Measurements from ENCODE around the gene SLC18B1.
A peak's percentile ranks its signal among the peaks of the same experiment; 100 is the strongest.
"Not testable (repeated sequence)": the region's sequence is repeated elsewhere in the genome, so short reads cannot be mapped to it uniquely, and the experiment has no call there.

SLC18B1 gene

DNA sequence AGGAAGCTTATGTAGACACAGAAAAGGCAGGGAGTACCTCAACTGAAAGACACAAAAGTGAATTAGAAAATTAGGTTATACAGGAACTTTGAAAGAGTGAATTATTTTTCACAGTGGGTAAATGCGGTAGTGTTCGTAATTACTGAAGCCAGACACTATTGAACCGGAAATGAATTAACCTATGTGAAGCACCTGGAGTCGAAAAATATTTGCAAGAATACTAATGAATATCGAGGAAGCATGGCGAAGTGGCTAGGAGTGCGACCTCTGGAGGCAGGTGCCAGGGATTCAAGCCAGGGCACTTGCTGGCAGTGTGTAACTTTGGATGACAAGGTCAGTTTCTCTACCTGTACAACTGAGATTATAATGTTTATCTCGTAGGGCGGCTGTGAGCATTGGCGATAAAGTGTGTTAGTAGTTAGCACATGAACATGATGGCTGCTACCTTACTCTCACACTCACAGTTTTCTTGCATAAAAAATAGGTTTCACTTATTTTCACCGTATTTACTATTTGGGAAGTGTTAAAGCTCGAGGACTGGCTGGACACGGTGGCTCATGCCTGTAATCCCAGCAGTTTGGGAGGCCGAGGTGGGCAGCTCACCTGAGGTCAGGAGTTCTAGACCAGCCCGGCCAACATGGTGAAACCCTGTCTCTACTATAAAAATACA, 567 bp upstream of the SLC18B1 start:
- DNase-seq = peak in 1 of 2 experiments; percentile 24

- DNase-seq = no peak
Measured at GRCh38 chr6:132795461-132795860, 3.0 kb downstream of the SLC18B1 start.

- DNase-seq = no peak
Measured at GRCh38 chr6:132792510-132792909, 5.9 kb downstream of the SLC18B1 start.

DNA sequence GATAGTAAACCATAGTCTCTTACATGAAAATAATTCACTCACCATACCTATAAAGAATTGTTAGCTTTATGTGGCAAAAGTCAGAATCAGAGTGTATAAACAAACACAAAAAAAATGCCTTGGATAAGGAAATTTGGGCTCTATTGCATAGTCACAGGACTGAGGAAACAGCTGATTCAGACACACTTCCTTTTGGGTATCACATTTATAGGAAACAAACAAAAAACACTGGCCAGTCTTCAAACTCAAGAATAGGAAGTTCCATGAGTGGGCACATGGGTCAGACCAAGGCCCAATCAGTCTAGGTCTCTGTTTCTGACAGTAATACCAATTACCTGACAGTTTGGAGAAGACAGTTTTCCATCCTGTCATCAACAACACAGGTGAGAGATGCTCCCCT, 8.0 kb downstream of the SLC18B1 start:
- no peak for DNase-seq

DNA sequence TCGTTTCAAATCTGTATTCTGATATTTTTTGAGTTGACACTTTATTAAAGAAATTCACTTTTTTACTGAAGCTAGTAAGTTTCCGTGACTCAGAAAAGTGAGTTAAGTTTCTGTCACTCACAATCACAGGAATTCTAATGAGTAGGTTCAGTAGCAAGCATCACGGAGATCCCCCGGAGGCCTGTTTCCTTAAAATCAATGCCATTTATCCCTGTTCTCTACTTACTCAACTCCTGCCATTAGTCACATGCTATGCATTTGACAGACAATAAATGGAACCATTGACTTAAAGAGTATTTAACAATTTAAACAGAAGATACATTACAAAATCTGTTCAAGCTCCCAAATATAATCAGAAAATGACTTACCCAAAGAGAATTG, 9.1 kb downstream of the SLC18B1 start:
- no peak for DNase-seq

DNA sequence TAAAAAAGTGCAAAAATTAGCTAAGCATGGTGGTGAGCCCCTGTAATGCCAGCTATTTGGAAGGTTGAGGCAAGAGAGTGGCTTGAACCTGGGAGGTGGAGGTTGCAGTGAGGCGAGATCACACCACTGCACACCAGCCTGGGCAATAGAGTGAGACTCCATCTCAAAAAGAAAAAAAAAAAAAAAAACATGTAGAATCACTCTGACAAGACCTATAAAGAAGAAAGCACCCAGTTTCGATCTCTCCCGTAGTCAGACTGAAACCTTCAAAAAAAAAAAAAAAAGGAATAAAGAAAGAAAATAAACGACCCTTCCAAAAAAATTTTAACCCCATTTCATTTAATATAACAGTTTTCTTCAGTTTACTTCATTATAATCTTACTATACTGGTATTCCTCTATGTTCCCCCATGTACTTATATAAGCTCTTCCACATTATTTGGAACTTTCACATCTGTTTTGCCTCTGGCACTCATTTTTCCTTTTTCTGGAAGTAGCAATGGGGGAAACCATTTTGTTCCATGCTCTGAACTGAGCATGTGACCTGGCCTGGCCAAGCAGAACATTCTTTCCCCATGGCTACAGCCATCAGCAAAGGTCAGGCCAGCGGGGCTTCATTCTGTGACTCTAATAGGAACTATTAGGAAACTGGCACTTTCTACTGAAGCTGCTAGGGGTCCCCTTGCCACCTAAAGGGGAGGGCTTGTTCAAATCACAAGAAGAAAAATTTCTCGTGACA, 9.6 kb downstream of the SLC18B1 start:
- DNase-seq = no peak

DNA sequence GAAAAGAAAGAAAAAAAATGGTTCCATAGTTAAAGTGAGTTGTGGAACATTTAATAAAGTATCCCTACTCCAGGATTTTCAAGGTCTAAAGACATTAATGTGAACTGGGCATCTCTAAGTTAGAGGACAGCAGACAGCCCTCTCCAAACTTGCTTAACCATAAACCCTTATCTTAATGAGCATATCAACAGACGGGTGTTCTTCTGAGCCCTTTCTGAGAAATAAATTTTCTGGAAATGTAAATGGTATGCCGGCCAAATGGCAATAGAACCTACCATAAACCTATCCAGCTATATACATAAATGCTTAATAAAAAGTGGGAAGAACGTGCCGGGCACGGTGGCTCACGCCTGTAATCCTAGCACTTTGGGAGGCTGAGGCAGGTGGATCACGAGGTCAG, 12.5 kb downstream of the SLC18B1 start:
- no peak for DNase-seq

DNA sequence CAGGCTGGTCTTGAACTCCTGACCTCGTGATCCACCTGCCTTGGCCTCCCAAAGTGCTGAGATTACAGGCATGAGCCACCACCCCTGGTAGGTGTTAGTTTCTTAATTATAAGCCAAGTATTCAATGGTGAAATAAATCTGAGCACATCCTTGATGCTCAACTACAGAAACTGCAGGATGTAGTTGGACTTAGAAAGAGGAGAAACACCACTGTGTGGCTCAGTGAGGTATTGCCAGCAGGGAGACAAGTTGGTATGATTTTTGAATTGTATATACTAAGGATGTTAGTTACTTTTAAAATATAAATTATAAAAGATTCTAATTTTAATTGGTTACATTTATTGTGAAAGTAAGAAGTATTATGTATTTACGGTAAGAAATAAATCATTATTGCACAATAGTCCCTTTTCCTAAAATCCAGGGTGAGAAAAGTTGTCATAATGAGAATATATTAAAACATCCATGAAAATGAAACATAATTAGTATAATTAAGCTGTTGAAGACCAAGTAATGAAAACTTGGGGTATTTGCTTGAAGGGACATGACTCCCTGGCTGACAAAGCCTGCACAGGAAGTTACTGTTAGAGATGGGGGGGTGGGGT, 17.6 kb downstream of the SLC18B1 start:
- DNase-seq = no peak

GRCh38 chr6:132777881-132778280, 20.6 kb downstream of the SLC18B1 start:
- not testable (repeated sequence) for DNase-seq

DNA sequence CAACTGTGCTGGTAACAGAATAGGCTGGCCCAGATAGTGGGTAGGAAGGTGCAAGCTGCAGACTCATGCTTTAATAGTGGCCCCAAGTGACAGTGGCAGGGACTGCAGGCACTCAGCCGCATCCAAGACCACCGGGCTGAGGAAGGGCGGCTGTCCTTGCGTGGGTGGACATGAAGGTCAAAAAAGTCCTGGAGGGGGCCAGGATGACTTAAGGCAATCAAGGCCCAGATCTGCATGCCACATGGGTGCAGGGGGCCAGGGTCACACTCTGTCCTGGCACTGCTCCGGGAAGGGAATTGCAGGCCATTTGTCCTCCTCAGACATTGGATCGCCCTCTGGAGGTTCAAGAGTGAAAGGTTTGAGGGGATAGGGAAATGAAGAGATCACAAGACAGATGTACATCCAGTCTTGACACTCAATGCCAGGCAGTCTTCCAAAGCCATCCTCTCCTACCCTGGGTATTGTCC, 30.4 kb downstream of the SLC18B1 start:
- DNase-seq = no peak

GRCh38 chr6:132765560-132765959, 32.9 kb downstream of the SLC18B1 start:
- no peak for DNase-seq

DNA sequence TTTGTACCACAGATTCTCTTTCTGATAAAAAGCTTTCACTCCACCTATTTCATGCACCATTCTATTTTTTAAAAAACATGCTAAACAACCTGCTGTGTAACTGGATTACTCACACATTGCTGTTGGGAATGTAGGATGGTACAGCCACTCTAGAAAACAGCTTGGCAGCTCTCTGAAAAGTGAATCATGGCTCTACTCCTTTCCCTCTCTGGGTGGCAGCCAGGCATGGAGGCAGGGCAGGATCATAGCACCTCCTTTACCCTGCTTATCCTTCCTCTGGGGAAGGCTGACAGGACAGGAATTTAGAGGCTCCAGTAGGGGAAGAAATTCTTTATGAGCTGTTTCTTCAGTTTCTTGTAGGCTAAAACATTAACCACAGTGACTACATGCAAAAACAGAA, 34.1 kb downstream of the SLC18B1 start:
- DNase-seq = no peak

DNA sequence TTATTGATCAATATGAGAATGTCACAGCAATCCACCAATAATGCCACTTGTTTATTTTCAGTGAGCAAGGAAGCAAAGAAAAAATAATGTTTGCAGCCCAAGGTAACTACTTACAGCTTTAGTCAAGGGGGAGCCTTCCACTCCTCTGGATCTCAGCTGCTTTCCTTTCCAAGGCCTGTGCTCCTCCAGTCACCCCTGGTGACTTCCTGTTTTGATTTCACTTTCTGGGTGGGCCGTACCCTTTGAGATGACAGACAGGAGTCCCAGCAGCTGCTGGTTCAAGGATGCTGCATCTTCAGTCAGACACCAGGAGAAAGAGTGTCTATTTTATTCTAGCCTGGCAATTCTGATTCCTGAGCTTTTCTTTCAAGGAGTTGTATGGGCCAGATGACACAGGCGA, 35.2 kb downstream of the SLC18B1 start:
- no peak for DNase-seq

- DNase-seq = no peak
Measured at GRCh38 chr6:132760256-132760655, 38.2 kb downstream of the SLC18B1 start.

GRCh38 chr6:132758689-132759088, 39.7 kb downstream of the SLC18B1 start:
- no peak for DNase-seq

DNA sequence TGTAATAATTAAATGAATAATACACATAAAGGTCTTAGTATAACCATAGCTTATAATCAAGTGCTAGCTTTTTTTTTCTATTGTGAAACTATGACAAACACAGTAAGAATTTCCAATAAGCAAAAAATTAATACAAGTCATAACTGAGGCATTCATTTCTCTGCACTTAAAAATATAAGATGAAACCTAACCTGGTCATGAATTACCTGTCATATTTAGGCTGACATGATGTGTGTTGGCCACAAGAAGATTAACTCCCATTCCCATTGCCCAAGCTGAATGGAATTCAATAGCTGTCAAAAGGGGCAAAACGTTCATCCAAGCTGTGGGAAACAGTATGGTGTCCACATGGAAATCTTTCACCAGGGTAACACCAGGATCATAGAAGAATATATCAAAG, 46.2 kb downstream of the SLC18B1 start:
- DNase-seq = no peak

GRCh38 chr6:132751828-132752227, 46.6 kb downstream of the SLC18B1 start:
- DNase-seq = no peak

DNA sequence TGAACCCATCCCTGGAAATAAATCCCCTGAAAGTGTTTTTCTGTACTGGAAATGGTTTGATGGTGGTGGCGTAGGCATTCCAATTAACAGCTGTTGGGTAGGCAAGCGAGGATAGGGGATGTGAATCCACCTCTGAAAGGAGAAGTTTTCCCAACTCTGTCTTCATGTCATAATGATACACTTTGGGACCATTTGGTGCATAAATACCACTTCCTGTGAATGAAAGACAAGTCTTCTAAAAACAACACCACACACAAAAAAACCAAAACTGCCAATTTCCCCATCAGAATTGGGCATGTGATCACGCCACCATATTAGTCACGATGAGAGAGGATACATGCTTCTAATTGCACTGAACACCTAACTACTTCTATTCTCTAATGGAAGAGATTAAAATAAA, 47.1 kb downstream of the SLC18B1 start:
- DNase-seq = no peak

DNA sequence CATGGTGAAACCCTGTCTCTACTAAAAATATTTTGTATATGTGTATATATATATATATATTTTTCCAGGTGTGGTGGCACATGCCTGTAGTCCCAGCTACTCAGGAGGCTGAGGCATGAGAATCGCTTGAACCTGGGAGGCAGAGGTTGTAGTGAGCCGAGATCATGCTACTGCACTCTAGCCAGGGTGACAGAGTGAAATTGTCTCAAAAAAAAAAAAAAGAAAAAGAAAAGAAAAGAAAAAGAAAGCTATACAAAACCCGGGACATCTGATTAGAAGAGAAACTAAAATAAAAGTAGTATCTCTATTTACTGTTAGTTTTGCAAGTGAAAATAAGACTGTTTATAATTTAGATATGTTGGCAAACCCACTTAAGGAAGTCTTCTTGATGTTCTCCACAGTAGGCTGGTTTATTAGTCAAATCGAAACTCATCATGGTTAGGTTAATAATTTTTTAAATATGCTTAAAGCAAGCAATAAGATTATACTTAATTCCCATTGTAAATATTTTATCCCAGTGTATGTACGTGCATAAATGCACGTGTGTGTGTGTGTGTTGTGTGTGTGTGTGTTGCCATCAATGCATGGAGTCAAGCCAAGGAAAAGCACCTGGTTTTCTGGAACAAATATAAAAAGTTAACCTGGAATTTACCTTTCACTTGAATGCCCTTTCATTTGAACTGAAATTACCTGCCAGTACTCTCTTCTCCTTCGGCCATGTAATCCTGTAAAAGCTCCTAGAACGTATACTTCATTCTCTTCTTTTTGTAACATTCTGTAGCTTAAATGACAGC, 47.8 kb downstream of the SLC18B1 start:
- no peak for DNase-seq

GRCh38 chr6:132749111-132749510, 49.3 kb downstream of the SLC18B1 start:
- no peak for DNase-seq

- no peak for DNase-seq
Measured at GRCh38 chr6:132748446-132748845, 50.0 kb downstream of the SLC18B1 start.

DNA sequence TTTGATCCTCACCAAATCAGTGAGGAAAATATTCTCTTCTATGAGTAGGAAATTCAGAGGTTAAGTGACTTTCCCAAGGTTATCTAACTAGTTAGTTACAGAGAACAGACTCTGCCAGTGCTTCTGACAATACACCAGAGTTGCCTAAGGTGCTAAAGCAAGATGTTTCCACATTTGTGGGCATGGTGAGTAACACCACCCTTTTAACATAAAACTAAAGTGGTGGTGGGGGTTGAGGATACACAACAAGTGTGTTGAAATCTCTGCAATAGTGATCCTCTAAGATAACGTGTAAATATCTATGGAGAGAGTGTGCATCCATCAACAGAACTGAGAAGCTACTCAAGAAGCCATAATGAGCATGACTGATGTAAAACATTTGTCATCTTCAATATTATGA, 52.4 kb downstream of the SLC18B1 start:
- DNase-seq = no peak

DNA sequence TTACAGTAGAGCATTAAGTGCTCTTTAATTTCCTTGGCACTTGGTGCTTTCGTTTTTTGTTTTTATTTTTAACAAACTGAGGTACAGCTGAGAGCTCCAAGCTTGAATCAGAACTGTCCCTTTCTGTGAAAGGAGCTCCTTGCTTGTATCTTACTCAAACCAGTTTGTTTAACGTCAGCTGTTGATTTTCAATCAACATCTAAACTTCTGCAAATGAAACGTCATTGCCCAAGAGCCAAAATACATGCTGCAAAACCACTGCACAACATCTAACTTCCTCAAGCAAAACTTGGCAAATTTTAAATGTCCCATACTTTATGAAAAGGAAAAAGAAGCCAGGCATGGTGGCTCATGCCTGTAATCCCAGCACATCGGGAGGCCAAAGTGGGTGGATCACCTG, 55.9 kb downstream of the SLC18B1 start:
- DNase-seq = no peak
